Tibial nerve (tissue), 4 donors: Measurements from ENCODE around the gene TAOK1. TPM values are rescaled to one million over a fixed set of nuclear protein-coding genes. Genes with fewer than 3 reads are reported as not detected.

Experiments used
- DNase-seq, 2 donors: peaks; one replicate each; pipeline ENCODE4 v3.0.0-alpha.2; 2019; ENCODE audit warnings: low spot score in 2 of 2
- H3K27ac ChIP-seq, 4 donors: fragments of 200-600 bp; sonication (generic) in 3 of 4; one replicate each; pipeline ENCODE4 v1.5.1; 2017 to 2019; ENCODE audit warnings: mild to moderate bottlenecking in 1 of 4
- H3K27me3 ChIP-seq, 2 donors: fragments of 200-600 bp; sonication (generic) in 1 of 2; one replicate each; pipeline versions ENCODE4 v1.5.1 to v1.6.0; 2017 to 2019
- H3K36me3 ChIP-seq, 3 donors: fragments of 200-600 bp; sonication (generic); one replicate each; pipeline ENCODE4 v1.5.1; 2018 to 2019
- H3K4me1 ChIP-seq, 4 donors: fragments of 200-600 bp; sonication (generic) in 3 of 4; one replicate each; pipeline ENCODE4 v1.5.1; 2017 to 2019
- H3K4me3 ChIP-seq, 4 donors: fragments of 200-600 bp; sonication (generic) in 3 of 4; one replicate each; pipeline ENCODE4 v1.5.1; 2017 to 2019; ENCODE audit warnings: mild to moderate bottlenecking in 1 of 4, moderate library complexity in 1 of 4
- H3K9me3 ChIP-seq, 4 donors: fragments of 200-600 bp; sonication (generic) in 3 of 4; one replicate each; pipeline ENCODE4 v1.5.1; 2017 to 2019
- CTCF ChIP-seq, 5 experiments: fragments of 200-600 bp in 3 of 5; fragments of 450-650 bp in 2 of 5; sonication (generic) in 3 of 5; IDR thresholded peaks; one replicate each; pipeline ENCODE4 v1.5.1; 2016 to 2019; ENCODE audit warnings: antibody characterized with exemption in 5 of 5, mild to moderate bottlenecking in 3 of 5, moderate library complexity in 2 of 5
- EP300 ChIP-seq, 2 donors: sonication (generic); formaldehyde crosslinking; IDR thresholded peaks; one replicate each; pipeline ENCODE4 v1.6.1; 2017; ENCODE audit warnings: antibody characterized with exemption in 2 of 2, mild to moderate bottlenecking in 1 of 2
- POLR2A ChIP-seq, 2 donors: fragments of 450-650 bp; IDR thresholded peaks; one replicate each; pipeline ENCODE4 v1.6.1; 2017; ENCODE audit warnings: antibody characterized with exemption in 2 of 2, mild to moderate bottlenecking in 2 of 2, moderate library complexity in 2 of 2
- whole genome bisulfite sequencing, 2 donors: methylation state at CpG; one replicate each; pipeline ENCODE4 v1.1.5; 2018; 5-methylcytosine and 5-hydroxymethylcytosine counted together
- total RNA-seq, 4 donors: library from RNA; depleted of rRNA; stranded (reverse); fragments of >200 nt; gene quantifications; one replicate each; pipeline ENCODE4 v1.1.0, GENCODE V29; 2016

TAOK1 gene
- total RNA-seq, 4 donors from 2014 or later = 63.0 to 86.1 (median 73.7) TPM

GRCh38 chr17:29562615-29563014, 172.5 kb downstream of the TAOK1 start:
- no peaks in the 10 kb centered on the region for H3K9me3 ChIP-seq
- DNase-seq = no peak
- H3K4me1 ChIP-seq = peaks cover 0 to 41% (median 23%) of the 10 kb centered on the region in 4 donors
- WGBS, 2 donors = 82 to 85% methylated on average over 18 of the region's 18 CpGs
- no peak overlapping the region for H3K4me3 ChIP-seq
- H3K36me3 ChIP-seq = peaks cover 4 to 42% (median 6%) of the 10 kb centered on the region in 3 donors
- TF ChIP-seq EP300 (IDR thresholded peaks at IDR 0.05) (no peak), POLR2A (IDR thresholded peaks at IDR 0.05) (no peak), CTCF (IDR thresholded peaks at IDR 0.05) (no peak)
- H3K27ac ChIP-seq = peak overlapping the region in 2 of 4 donors; percentile 1 to 37
- H3K27me3 ChIP-seq = no peaks in the 10 kb centered on the region

- H3K4me1 ChIP-seq = peaks cover 0 to 41% (median 23%) of the 10 kb centered on the region in 4 donors
- no peaks in the 10 kb centered on the region for H3K27me3 ChIP-seq
- TF ChIP-seq POLR2A (IDR thresholded peaks at IDR 0.05) (no peak), CTCF (IDR thresholded peaks at IDR 0.05) (no peak), EP300 (IDR thresholded peaks at IDR 0.05) (no peak)
- no peak overlapping the region for H3K4me3 ChIP-seq
- no peak overlapping the region for H3K27ac ChIP-seq
- H3K9me3 ChIP-seq = no peaks in the 10 kb centered on the region
- H3K36me3 ChIP-seq = peaks cover 4 to 40% (median 6%) of the 10 kb centered on the region in 3 donors
- 86 to 94% methylated on average over 3 of the region's 3 CpGs for WGBS, 2 donors
- DNase-seq = no peak
Observed at GRCh38 chr17:29563816-29564215, 173.7 kb downstream of the TAOK1 start.

- TF ChIP-seq POLR2A (IDR thresholded peaks at IDR 0.05) = no peak
- TF ChIP-seq CTCF (IDR thresholded peaks at IDR 0.05) = no peak
- TF ChIP-seq EP300 (IDR thresholded peaks at IDR 0.05) = no peak
- H3K27ac ChIP-seq = peak overlapping the region; percentile 65 to 92 (median 86)
- DNase-seq = peak in 1 of 2 donors; percentile 24
- peaks cover 0 to 53% (median 29%) of the 10 kb centered on the region in 4 donors for H3K4me1 ChIP-seq
- H3K36me3 ChIP-seq = peaks cover 4 to 22% (median 6%) of the 10 kb centered on the region in 3 donors
- peak overlapping the region; percentile 39 to 82 (median 64) for H3K4me3 ChIP-seq
- WGBS, 2 donors = 22 to 36% methylated on average over 11 to 26 of the region's 55 CpGs
- no peaks in the 10 kb centered on the region for H3K9me3 ChIP-seq
- no peaks in the 10 kb centered on the region for H3K27me3 ChIP-seq
Observed at GRCh38 chr17:29565643-29566472, 175.7 kb downstream of the TAOK1 start.

GRCh38 chr17:29566473-29567303, 176.5 kb downstream of the TAOK1 start, which contains the start of gene ABHD15:
TSS of gene ABHD15 (minus strand) at chr17:29567037. CDS start at chr17:29566966, 71 bp downstream.
- H3K9me3 ChIP-seq = no peaks in the 10 kb centered on the region
- no peaks in the 10 kb centered on the region for H3K27me3 ChIP-seq
- peak within 1 kb of the TSS; percentile 39 to 82 (median 81) for H3K4me3 ChIP-seq
- peaks cover under 1 to 14% (median 6%) of the 10 kb centered on the region in 3 donors for H3K36me3 ChIP-seq
- peak; percentile 43 to 50 for DNase-seq
- TF ChIP-seq EP300 (IDR thresholded peaks at IDR 0.05) (peak in 1 of 2 donors; percentile 79), CTCF (IDR thresholded peaks at IDR 0.05) (peak in 1 of 5 experiments; percentile 6), POLR2A (IDR thresholded peaks at IDR 0.05) (peak; percentile 62)
- peaks cover 0 to 61% (median 26%) of the 10 kb centered on the region in 4 donors for H3K4me1 ChIP-seq
- H3K27ac ChIP-seq = peak within 1 kb of the TSS; percentile 65 to 94 (median 91)
- 2 to 8% methylated on average over 5 to 56 of the region's 94 CpGs for WGBS, 2 donors
